ENCODE measurements around the gene TRAPPC13.
"Not testable (repeated sequence)": the region's sequence is repeated elsewhere in the genome, so short reads cannot be mapped to it uniquely, and the experiment has no call there.

Gene TRAPPC13, protein sequence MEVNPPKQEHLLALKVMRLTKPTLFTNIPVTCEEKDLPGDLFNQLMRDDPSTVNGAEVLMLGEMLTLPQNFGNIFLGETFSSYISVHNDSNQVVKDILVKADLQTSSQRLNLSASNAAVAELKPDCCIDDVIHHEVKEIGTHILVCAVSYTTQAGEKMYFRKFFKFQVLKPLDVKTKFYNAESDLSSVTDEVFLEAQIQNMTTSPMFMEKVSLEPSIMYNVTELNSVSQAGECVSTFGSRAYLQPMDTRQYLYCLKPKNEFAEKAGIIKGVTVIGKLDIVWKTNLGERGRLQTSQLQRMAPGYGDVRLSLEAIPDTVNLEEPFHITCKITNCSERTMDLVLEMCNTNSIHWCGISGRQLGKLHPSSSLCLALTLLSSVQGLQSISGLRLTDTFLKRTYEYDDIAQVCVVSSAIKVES

DNA sequence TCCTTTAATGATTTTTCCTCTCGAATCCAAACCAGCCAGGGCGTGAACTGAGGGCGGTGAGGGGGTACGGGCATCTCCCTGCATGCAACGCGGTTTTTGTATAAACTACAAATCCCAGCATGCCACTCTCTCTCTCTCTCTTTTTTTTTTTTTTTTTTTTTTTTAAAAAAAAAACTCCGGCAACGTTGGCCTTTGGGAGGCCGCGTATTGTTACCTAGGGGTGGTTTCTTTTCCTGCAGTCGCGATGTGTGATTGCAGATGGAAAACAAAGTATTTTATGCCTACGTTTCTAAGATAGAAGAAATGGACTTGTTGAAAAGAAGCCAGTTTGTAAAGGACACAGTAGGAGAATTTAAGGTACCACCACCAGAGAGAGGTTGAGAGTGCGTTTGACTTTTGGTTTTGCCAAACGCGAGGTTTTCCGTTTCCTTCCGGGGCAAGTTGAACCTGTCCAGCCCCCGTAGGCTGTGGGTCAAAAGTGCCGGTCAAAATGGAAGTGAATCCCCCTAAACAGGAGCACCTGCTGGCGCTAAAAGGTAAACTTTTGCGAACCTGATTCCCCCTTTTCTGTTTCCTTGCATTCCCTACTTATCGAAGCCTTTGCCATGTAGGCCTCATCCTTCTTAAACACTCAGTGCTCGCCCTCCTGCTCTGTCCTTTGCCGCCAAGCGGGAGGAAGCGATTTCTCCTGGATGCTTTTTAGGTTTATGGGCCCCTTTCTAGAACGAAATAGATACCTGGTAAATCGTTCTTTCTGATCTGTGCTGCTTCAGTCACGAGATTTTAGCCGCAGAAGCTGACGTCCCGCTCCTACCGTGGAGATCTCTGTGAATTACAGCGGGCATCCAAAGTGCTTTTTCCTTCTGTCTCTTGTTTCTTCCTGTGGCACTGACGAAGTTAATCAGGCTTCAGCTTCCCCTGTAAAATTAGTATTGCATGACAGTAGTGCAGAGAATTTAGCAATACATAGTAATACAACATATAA lies at the start of gene TRAPPC13, which contains the start of gene SHLD3:
TSS of gene TRAPPC13 (plus strand) at position 457 of the 985 bp plus-strand sequence. CDS start at position 491, 34 bp downstream.
TSS of gene SHLD3 (plus strand) at position 457 of the 985 bp plus-strand sequence. CDS start 4,561 bp downstream, outside the sequence.
- H3F3A ChIP-seq (ENCODE audit: insufficient read depth): no peaks in the 10 kb centered on the region

DNA sequence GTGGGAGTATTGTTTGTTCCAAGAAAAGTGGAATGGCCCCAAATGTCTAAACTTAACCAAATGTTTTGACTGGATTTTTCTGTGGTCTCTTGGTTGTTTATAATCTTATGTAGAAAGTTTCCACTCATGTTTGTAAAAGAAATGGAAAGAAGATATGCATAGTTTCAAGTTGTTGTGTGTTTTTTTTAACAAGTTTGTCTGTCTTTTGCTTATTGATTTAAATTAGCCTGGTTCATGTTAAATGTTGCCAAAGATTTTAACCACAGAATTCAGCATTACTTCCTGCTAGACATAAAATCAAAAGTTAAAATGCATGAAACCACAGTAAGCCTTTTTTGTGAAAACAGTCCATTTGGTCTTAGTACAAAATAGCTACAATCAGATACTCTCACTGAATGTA lies 47.7 kb upstream of the TRAPPC13 start:
- Histone ChIP-seq H3K79me2 (ENCODE audit: insufficient read depth, low read length) (peaks cover 6% of the 10 kb centered on the region; the same call in 1 of the 2 replicates), H3K9me2 (replicated peaks; ENCODE audit: insufficient read depth, low read length) (no peaks in the 10 kb centered on the region), H3K36me3 (ENCODE audit: low read length) (peaks cover 14% of the 10 kb centered on the region; the same call in 1 of the 2 replicates), H3K9ac (ENCODE audit: low read length) (no peak overlapping the region), H3K27ac (ENCODE audit: low read depth, low read length) (no peak overlapping the region), H3K4me2 (ENCODE audit: low read depth, low read length, poor library complexity, severe bottlenecking) (no peak overlapping the region), H2AFZ (ENCODE audit: low read depth, low read length, severe bottlenecking) (no peak overlapping the region), H3K9me3 (ENCODE audit: insufficient read depth, low read length) (no peaks in the 10 kb centered on the region), H4K20me1 (ENCODE audit: low read depth, low read length) (no peaks in the 10 kb centered on the region), H3F3A (ENCODE audit: insufficient read depth) (no peaks in the 10 kb centered on the region), H3K4me3 (ENCODE audit: insufficient read depth, low read length, poor library complexity, severe bottlenecking) (no peak overlapping the region), H3K27me3 (ENCODE audit: low read length) (no peaks in the 10 kb centered on the region)
- no peak for TF ChIP-seq EZH2phosphoT487 (conservative IDR thresholded peaks at IDR 0.05; ENCODE audit: low read length)
- TF ChIP-seq, protein P1, sequence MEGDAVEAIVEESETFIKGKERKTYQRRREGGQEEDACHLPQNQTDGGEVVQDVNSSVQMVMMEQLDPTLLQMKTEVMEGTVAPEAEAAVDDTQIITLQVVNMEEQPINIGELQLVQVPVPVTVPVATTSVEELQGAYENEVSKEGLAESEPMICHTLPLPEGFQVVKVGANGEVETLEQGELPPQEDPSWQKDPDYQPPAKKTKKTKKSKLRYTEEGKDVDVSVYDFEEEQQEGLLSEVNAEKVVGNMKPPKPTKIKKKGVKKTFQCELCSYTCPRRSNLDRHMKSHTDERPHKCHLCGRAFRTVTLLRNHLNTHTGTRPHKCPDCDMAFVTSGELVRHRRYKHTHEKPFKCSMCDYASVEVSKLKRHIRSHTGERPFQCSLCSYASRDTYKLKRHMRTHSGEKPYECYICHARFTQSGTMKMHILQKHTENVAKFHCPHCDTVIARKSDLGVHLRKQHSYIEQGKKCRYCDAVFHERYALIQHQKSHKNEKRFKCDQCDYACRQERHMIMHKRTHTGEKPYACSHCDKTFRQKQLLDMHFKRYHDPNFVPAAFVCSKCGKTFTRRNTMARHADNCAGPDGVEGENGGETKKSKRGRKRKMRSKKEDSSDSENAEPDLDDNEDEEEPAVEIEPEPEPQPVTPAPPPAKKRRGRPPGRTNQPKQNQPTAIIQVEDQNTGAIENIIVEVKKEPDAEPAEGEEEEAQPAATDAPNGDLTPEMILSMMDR (IDR thresholded peaks at IDR 0.05; ENCODE audit: insufficient read depth, low read length, poor library complexity, severe bottlenecking): no peak

More for the DNA sequence above, at the start of gene TRAPPC13, which contains the start of gene SHLD3:
- Histone ChIP-seq H3K9ac (ENCODE audit: low read length) (peak within 1 kb of the TSS; percentile 88), H3K79me2 (ENCODE audit: insufficient read depth, low read length) (peaks cover 75% of the 10 kb centered on the region), H3K4me3 (ENCODE audit: insufficient read depth, low read length, poor library complexity, severe bottlenecking) (peak within 1 kb of the TSS; percentile 98), H3K36me3 (ENCODE audit: low read length) (peaks cover 4% of the 10 kb centered on the region; the same call in 1 of the 2 replicates), H3K4me2 (ENCODE audit: low read depth, low read length, poor library complexity, severe bottlenecking) (peak within 1 kb of the TSS; percentile 93), H3K27ac (ENCODE audit: low read depth, low read length) (peak within 1 kb of the TSS; percentile 80), H3K9me2 (replicated peaks; ENCODE audit: insufficient read depth, low read length) (no peaks in the 10 kb centered on the region), H4K20me1 (ENCODE audit: low read depth, low read length) (no peaks in the 10 kb centered on the region; the same call in 1 of the 2 replicates), H3K27me3 (ENCODE audit: low read length) (no peaks in the 10 kb centered on the region), H2AFZ (ENCODE audit: low read depth, low read length, severe bottlenecking) (peak within 1 kb of the TSS; percentile 81), H3K9me3 (ENCODE audit: insufficient read depth, low read length) (no peaks in the 10 kb centered on the region)
- TF ChIP-seq, protein P1 (IDR thresholded peaks at IDR 0.05; ENCODE audit: insufficient read depth, low read length, poor library complexity, severe bottlenecking): no peak
- TF ChIP-seq EZH2phosphoT487 (conservative IDR thresholded peaks at IDR 0.05; ENCODE audit: low read length): no peak

DNA sequence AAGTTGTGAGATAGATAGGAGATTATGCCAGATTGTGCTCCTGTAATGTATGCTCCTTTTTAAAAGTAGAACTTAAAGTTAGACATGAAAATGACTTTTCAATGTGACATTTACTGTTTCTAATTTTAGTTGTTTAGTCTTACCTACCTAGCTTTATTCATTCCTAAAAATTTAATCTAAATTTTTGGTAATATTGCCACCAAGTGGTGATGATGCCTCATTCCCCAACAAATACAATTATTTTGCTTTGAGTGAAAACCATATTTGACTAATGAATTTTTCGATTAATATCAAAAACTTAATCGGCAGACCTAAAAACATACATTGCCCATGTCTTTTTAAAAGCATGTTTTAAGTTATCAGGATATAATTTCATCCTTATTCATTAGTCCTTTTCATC lies 36.1 kb upstream of the TRAPPC13 start:
- Histone ChIP-seq H2AFZ (ENCODE audit: low read depth, low read length, severe bottlenecking) (no peak overlapping the region), H3K9ac (ENCODE audit: low read length) (no peak overlapping the region), H3K36me3 (ENCODE audit: low read length) (peaks cover 66% of the 10 kb centered on the region), H4K20me1 (ENCODE audit: low read depth, low read length) (no peaks in the 10 kb centered on the region; the same call in 1 of the 2 replicates), H3K4me3 (ENCODE audit: insufficient read depth, low read length, poor library complexity, severe bottlenecking) (no peak overlapping the region), H3K4me2 (ENCODE audit: low read depth, low read length, poor library complexity, severe bottlenecking) (no peak overlapping the region), H3F3A (ENCODE audit: insufficient read depth) (peaks cover 4% of the 10 kb centered on the region; the same call in 1 of the 2 replicates), H3K79me2 (ENCODE audit: insufficient read depth, low read length) (no peaks in the 10 kb centered on the region), H3K9me3 (ENCODE audit: insufficient read depth, low read length) (no peaks in the 10 kb centered on the region), H3K9me2 (replicated peaks; ENCODE audit: insufficient read depth, low read length) (no peaks in the 10 kb centered on the region), H3K27ac (ENCODE audit: low read depth, low read length) (no peak overlapping the region), H3K27me3 (ENCODE audit: low read length) (no peaks in the 10 kb centered on the region)
- TF ChIP-seq, protein P1 (IDR thresholded peaks at IDR 0.05; ENCODE audit: insufficient read depth, low read length, poor library complexity, severe bottlenecking): no peak
- no peak for TF ChIP-seq EZH2phosphoT487 (conservative IDR thresholded peaks at IDR 0.05; ENCODE audit: low read length)

DNA sequence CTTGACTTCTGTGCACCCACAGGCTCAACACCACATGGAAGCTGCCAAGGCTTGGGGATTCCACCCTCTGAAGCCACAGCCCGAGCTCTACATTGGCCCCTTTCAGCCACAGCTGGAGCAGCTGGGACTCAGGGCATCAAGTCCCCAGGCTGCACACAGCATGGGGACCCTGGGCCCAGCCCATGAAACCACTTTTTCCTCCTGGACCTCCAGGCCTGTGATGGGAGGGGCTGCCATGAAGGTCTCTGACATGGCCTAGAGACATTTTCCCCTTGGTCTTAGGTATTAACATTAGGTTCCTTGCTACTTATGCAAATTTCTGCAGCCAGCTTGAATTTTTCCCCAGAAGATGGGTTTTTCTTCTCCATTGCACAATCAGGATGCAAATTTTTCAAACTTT lies 23.1 kb upstream of the TRAPPC13 start:
- H2AFZ ChIP-seq (ENCODE audit: low read depth, low read length, severe bottlenecking); H3K4me3 ChIP-seq (ENCODE audit: insufficient read depth, low read length, poor library complexity, severe bottlenecking); H4K20me1 ChIP-seq (ENCODE audit: low read depth, low read length); H3K9ac ChIP-seq (ENCODE audit: low read length); H3K27ac ChIP-seq (ENCODE audit: low read depth, low read length); H3K9me3 ChIP-seq (ENCODE audit: insufficient read depth, low read length); H3K27me3 ChIP-seq (ENCODE audit: low read length); H3K4me2 ChIP-seq (ENCODE audit: low read depth, low read length, poor library complexity, severe bottlenecking); H3K79me2 ChIP-seq (ENCODE audit: insufficient read depth, low read length); H3K9me2 ChIP-seq (replicated peaks; ENCODE audit: insufficient read depth, low read length); H3F3A ChIP-seq (ENCODE audit: insufficient read depth): not testable (repeated sequence)
- peaks cover 43% of the 10 kb centered on the region for H3K36me3 ChIP-seq (ENCODE audit: low read length)
